Tibial artery (tissue), 4 donors: Measurements from ENCODE around the gene FAM200C.

ENCODE experiments used
- DNase-seq, 2 donors: peaks; one replicate each; pipeline ENCODE4 v3.0.0-alpha.2; 2019
- H3K27ac ChIP-seq, 2 donors: fragments of 200-600 bp; sonication (generic) in 1 of 2; 1 replicate in 1 of 2; 2 replicates in 1 of 2; pipeline ENCODE4 v1.5.1; 2018 to 2019; ENCODE audit warnings: mild to moderate bottlenecking in 1 of 2
- H3K27me3 ChIP-seq, 2 donors: fragments of 200-600 bp; sonication (generic) in 1 of 2; one replicate each; pipeline versions ENCODE4 v1.5.1 to v1.6.0; 2016 to 2019
- H3K36me3 ChIP-seq, 3 donors: fragments of 200-600 bp; sonication (generic) in 2 of 3; one replicate each; pipeline ENCODE4 v1.5.1; 2016 to 2019; ENCODE audit warnings: mild to moderate bottlenecking in 2 of 3
- H3K4me1 ChIP-seq, 4 donors: fragments of 200-600 bp; sonication (generic) in 2 of 4; 1 replicate in 3 of 4; 2 replicates in 1 of 4; pipeline ENCODE4 v1.5.1; 2016 to 2019
- H3K4me3 ChIP-seq, 2 donors: fragments of 200-600 bp; sonication (generic) in 1 of 2; 1 replicate in 1 of 2; 2 replicates in 1 of 2; pipeline ENCODE4 v1.5.1; 2018 to 2019; ENCODE audit warnings: mild to moderate bottlenecking in 2 of 2
- H3K9me3 ChIP-seq, 3 donors: fragments of 200-600 bp; sonication (generic) in 1 of 3; one replicate each; pipeline ENCODE4 v1.5.1; 2016 to 2019
- CTCF ChIP-seq, 2 experiments: fragments of 200-600 bp in 1 of 2; fragments of 450-650 bp in 1 of 2; IDR thresholded peaks; one replicate each; pipeline ENCODE4 v1.5.1; 2017 to 2019; ENCODE audit warnings: antibody characterized with exemption in 2 of 2, mild to moderate bottlenecking in 1 of 2, moderate library complexity in 1 of 2
- intact Hi-C: fragments of 100-400 bp; cut with DNase I; formaldehyde crosslinking; loops from one replicate; pipeline ENCODE4 v1.15.0; 2023; ENCODE audit warnings: low total_unique reads

FAM200C gene

GRCh38 chr5:160419458-160420330, 19.8 kb upstream of the FAM200C start:
- Histone ChIP-seq H3K27ac (peak overlapping the region; percentile 86 to 91), H3K4me1 (peaks cover 0 to 40% (median 21%) of the 10 kb centered on the region in 4 donors), H3K4me3 (peak overlapping the region; percentile 65 to 82), H3K9me3 (no peaks in the 10 kb centered on the region), H3K27me3 (no peaks in the 10 kb centered on the region), H3K36me3 (peaks cover 0 to 5% (median 5%) of the 10 kb centered on the region in 3 donors)
- DNase-seq: no peak
- no peak for TF ChIP-seq CTCF (IDR thresholded peaks at IDR 0.05)
- intact Hi-C loops: no loop called here

GRCh38 chr5:160418561-160419457, 19.0 kb upstream of the FAM200C start, which contains the start of gene SLU7:
Gene SLU7 (minus strand): TSS chr5:160419081. CDS start chr5:160415294, 3,787 bp downstream.
- H3K27ac ChIP-seq: peak within 1 kb of the TSS; percentile 86 to 91
- intact Hi-C loops: no loop called here
- peak within 1 kb of the TSS; percentile 65 to 82 for H3K4me3 ChIP-seq
- no peak for TF ChIP-seq CTCF (IDR thresholded peaks at IDR 0.05)
- no peaks in the 10 kb centered on the region for H3K9me3 ChIP-seq
- peak; percentile 92 to 97 for DNase-seq
- H3K27me3 ChIP-seq: no peaks in the 10 kb centered on the region
- peaks cover 6 to 14% (median 13%) of the 10 kb centered on the region in 3 donors for H3K36me3 ChIP-seq
- H3K4me1 ChIP-seq: peaks cover 0 to 40% (median 21%) of the 10 kb centered on the region in 4 donors

- Histone ChIP-seq H3K36me3 (peaks cover 15 to 24% (median 23%) of the 10 kb centered on the region in 3 donors), H3K27ac (peak overlapping the region; percentile 87 to 91), H3K4me3 (peak overlapping the region; percentile 62 to 70), H3K4me1 (peaks cover 0 to 46% (median 30%) of the 10 kb centered on the region in 4 donors), H3K27me3 (no peaks in the 10 kb centered on the region), H3K9me3 (no peaks in the 10 kb centered on the region)
- intact Hi-C loops: no loop called here
- no peak for TF ChIP-seq CTCF (IDR thresholded peaks at IDR 0.05)
- no peak for DNase-seq
Observed at GRCh38 chr5:160398806-160399205, 1.0 kb downstream of the FAM200C start.

GRCh38 chr5:160397492-160397891, 2.4 kb downstream of the FAM200C start:
- no peak overlapping the region for H3K4me3 ChIP-seq
- H3K36me3 ChIP-seq: peaks cover 3 to 11% (median 10%) of the 10 kb centered on the region in 3 donors
- no peak for DNase-seq
- no peaks in the 10 kb centered on the region for H3K9me3 ChIP-seq
- H3K4me1 ChIP-seq: peaks cover 0 to 49% (median 33%) of the 10 kb centered on the region in 4 donors
- H3K27ac ChIP-seq: peak overlapping the region in 1 of 2 donors; percentile 23
- no peak for TF ChIP-seq CTCF (IDR thresholded peaks at IDR 0.05)
- no peaks in the 10 kb centered on the region for H3K27me3 ChIP-seq
- intact Hi-C loops: no loop called here

GRCh38 chr5:160395111-160395510, 4.7 kb downstream of the FAM200C start:
- intact Hi-C loops: no loop called here
- H3K36me3 ChIP-seq: no peaks in the 10 kb centered on the region
- no peaks in the 10 kb centered on the region for H3K9me3 ChIP-seq
- DNase-seq: no peak
- TF ChIP-seq CTCF (IDR thresholded peaks at IDR 0.05): no peak
- no peak overlapping the region for H3K27ac ChIP-seq
- H3K4me1 ChIP-seq: peaks cover 0 to 48% (median 31%) of the 10 kb centered on the region in 4 donors
- H3K4me3 ChIP-seq: no peak overlapping the region
- no peaks in the 10 kb centered on the region for H3K27me3 ChIP-seq
